ENCODE measurements around the gene UNC5C. TPM values are rescaled to one million over a fixed set of nuclear protein-coding genes. Genes with fewer than 3 reads are reported as not detected.

Gene UNC5C
- total RNA-seq, 1 experiment from 2014 or later: 1.0 TPM

GRCh38 chr4:95232358-95233156 lies 316.2 kb downstream of the UNC5C start:
- no peak for TF ChIP-seq AFF4 (CRISPR knock-in tag; IDR thresholded peaks at IDR 0.05; ENCODE audit: borderline replicate concordance)
- TF ChIP-seq ZNF423 (CRISPR knock-in tag; IDR thresholded peaks at IDR 0.05): no peak
- TF ChIP-seq TEAD4 (CRISPR knock-in tag; IDR thresholded peaks at IDR 0.05): no peak
- no peak for TF ChIP-seq AR (CRISPR knock-in tag; IDR thresholded peaks at IDR 0.05)
- no peak for TF ChIP-seq SMAD3 (CRISPR knock-in tag; IDR thresholded peaks at IDR 0.05; ENCODE audit: borderline replicate concordance)
- TF ChIP-seq TP53 (CRISPR knock-in tag; IDR thresholded peaks at IDR 0.05): no peak
- TF ChIP-seq NR2C2 (CRISPR knock-in tag; IDR thresholded peaks at IDR 0.05): no peak
- no peak for TF ChIP-seq E2F4 (CRISPR knock-in tag; IDR thresholded peaks at IDR 0.05; ENCODE audit: borderline replicate concordance, low read depth)
- no peak for TF ChIP-seq ESRRA (CRISPR knock-in tag; IDR thresholded peaks at IDR 0.05; ENCODE audit: borderline replicate concordance)
- TF ChIP-seq FOXJ3 (CRISPR knock-in tag; IDR thresholded peaks at IDR 0.05; ENCODE audit: borderline replicate concordance): no peak
- Mint-ChIP-seq H3K4me1 (no peaks in the 10 kb centered on the region), H3K4me3 (no peak overlapping the region), H3K27me3 (ENCODE audit: low read depth) (no peaks in the 10 kb centered on the region), H3K9me3 (no peaks in the 10 kb centered on the region), H3K27ac (no peak overlapping the region), H3K36me3 (no peaks in the 10 kb centered on the region)
- DNase-seq (ENCODE audit: low spot score) (no peak), ATAC-seq (no peak)
- POLR2A ChIA-PET: no interaction called here
- CTCF ChIA-PET: no interaction called here

- no peak for ATAC-seq
- no peaks in the 10 kb centered on the region for H3K27me3 Mint-ChIP-seq (ENCODE audit: low read depth)
- no peaks in the 10 kb centered on the region for H3K9me3 Mint-ChIP-seq
- H3K4me1 Mint-ChIP-seq: no peaks in the 10 kb centered on the region
- no peak overlapping the region for H3K4me3 Mint-ChIP-seq
- ChIA-PET CTCF (no interaction called here), POLR2A (no interaction called here)
- no peak overlapping the region for H3K27ac Mint-ChIP-seq
- TF ChIP-seq SOX15 (CRISPR knock-in tag; IDR thresholded peaks at IDR 0.05) (no peak), ARID4B (CRISPR knock-in tag; IDR thresholded peaks at IDR 0.05; ENCODE audit: borderline replicate concordance) (no peak), RORB (CRISPR knock-in tag; IDR thresholded peaks at IDR 0.05) (no peak), PREB (CRISPR knock-in tag; IDR thresholded peaks at IDR 0.05; ENCODE audit: borderline replicate concordance) (no peak), TCF7 (CRISPR knock-in tag; IDR thresholded peaks at IDR 0.05; ENCODE audit: low read depth) (no peak)
- no peak for DNase-seq (ENCODE audit: low spot score)
- H3K36me3 Mint-ChIP-seq: no peaks in the 10 kb centered on the region
These were observed 317.1 kb downstream of the UNC5C start for GRCh38 chr4:95231681-95232080.
